Heart left ventricle (tissue), 13 donors: ENCODE data around the gene TLL1.

ENCODE experiments used
- POLR2A ChIP-seq, 2 donors: fragments of 450-650 bp; IDR thresholded peaks; one replicate each; pipeline ENCODE4 v1.6.1; 2017; ENCODE audit warnings: antibody characterized with exemption in 2 of 2, mild to moderate bottlenecking in 2 of 2, moderate library complexity in 2 of 2
- TF ChIP-seq, protein P1 (sequence below), 12 donors: fragments of 200-600 bp; sonication (generic) in 4 of 12; IDR thresholded peaks; one replicate each; pipeline versions ENCODE4 v1.5.0 to v1.8.0; 2018 to 2022; ENCODE audit warnings: antibody characterized with exemption in 12 of 12, mild to moderate bottlenecking in 5 of 12
- donor health status: ischemic (EF 13 %, LVEDD 7.1; RV severe dilation, severe dysfunction).
- donor health status: DM: no; HTN: yes; CAD: no.
- donor health status: DM: no; HTN: no; CAD: no.
- donor health status: ischemic (EF 25% LVEDD 6.9; RV normal size, moderate dysfunction).
- donor health status: ischemic (EF 25% LVEDD 5.7; RV mildly dilated, moderate dysfunction).
- donor health status: ischemic (EF 35%, LVEDD 5.7; RV mildly dilated, moderate dysfunction).
- donor health status: nonischemic (EF 11% LVEDD 7.7; RV severe dilation, severe dysfunction).
- donor health status: DM: yes; HTN: yes; CAD: no.
- donor health status: PGD.
- donor health status: ischemic (EF 29% LVEDD 5.4; RV normal size, mild dysfunction).
- donor health status: nonischemic (EF 23%, LVEDD 6.1; RV moderate dilation, normal function).

DNA sequence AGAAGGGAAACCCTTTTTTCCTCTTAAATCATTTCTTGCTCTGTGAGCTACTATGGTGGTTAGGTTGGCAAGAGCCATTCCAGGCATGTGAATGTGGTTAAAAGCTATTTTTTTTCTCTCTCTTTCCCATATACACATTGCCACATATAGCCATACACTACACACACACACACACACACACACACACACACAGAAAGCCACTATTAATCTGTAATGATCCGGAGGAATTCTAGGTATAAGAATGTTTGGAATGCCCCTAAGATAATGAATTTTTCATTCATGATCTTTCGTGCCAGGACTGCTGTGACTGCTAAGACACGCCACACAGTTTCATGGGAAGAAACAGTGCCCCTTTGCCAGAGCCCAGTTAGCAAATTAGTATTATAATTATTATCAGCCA, 21.8 kb upstream of the TLL1 start:
- TF ChIP-seq POLR2A (IDR thresholded peaks at IDR 0.05): no peak
- TF ChIP-seq, protein P1, sequence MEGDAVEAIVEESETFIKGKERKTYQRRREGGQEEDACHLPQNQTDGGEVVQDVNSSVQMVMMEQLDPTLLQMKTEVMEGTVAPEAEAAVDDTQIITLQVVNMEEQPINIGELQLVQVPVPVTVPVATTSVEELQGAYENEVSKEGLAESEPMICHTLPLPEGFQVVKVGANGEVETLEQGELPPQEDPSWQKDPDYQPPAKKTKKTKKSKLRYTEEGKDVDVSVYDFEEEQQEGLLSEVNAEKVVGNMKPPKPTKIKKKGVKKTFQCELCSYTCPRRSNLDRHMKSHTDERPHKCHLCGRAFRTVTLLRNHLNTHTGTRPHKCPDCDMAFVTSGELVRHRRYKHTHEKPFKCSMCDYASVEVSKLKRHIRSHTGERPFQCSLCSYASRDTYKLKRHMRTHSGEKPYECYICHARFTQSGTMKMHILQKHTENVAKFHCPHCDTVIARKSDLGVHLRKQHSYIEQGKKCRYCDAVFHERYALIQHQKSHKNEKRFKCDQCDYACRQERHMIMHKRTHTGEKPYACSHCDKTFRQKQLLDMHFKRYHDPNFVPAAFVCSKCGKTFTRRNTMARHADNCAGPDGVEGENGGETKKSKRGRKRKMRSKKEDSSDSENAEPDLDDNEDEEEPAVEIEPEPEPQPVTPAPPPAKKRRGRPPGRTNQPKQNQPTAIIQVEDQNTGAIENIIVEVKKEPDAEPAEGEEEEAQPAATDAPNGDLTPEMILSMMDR (IDR thresholded peaks at IDR 0.05): no peak
